HUES64 (cell line): Measurements from ENCODE around the gene FOXO1.

Source experiments
- H3K27ac ChIP-seq: 2 replicates; pipeline ENCODE4 v1.7.0; 2013; ENCODE audit warnings: low read depth, low read length, inconsistent platforms
- H3K27me3 ChIP-seq: 2 replicates; pipeline ENCODE4 v1.6.1; 2013; ENCODE audit warnings: mild to moderate bottlenecking, low read length; ENCODE audit not compliant: insufficient read depth
- H3K36me3 ChIP-seq: 2 replicates; pipeline ENCODE4 v1.6.1; 2013; ENCODE audit warnings: mild to moderate bottlenecking, low read length; ENCODE audit not compliant: insufficient read depth
- H3K4me1 ChIP-seq: 2 replicates; pipeline ENCODE4 v1.6.1; 2013; ENCODE audit warnings: mild to moderate bottlenecking, low read length, moderate library complexity; ENCODE audit not compliant: insufficient read depth
- H3K4me3 ChIP-seq: 2 replicates; pipeline ENCODE4 v1.5.1; 2013; ENCODE audit warnings: mild to moderate bottlenecking, low read length, moderate library complexity
- H3K9ac ChIP-seq: 2 replicates; pipeline ENCODE4 v1.6.1; 2013; ENCODE audit warnings: mild to moderate bottlenecking, low read depth, low read length
- H3K9me3 ChIP-seq: 2 replicates; pipeline ENCODE4 v1.6.1; 2013; ENCODE audit warnings: low read depth, low read length; ENCODE audit not compliant: insufficient read depth
- WGBS: fragments of 150-250, 120-280 bp; methylation state at CpG from one replicate; pipeline ENCODE4 v1.1.7; 2013; ENCODE audit warnings: missing lambda C conversion rate; 5-methylcytosine and 5-hydroxymethylcytosine counted together

FOXO1 gene

GRCh38 chr13:40653527-40654318, 12.7 kb downstream of the FOXO1 start:
- 62% methylated on average over 3 of the region's 3 CpGs for WGBS
- Histone ChIP-seq H3K9me3 (no peaks in the 10 kb centered on the region), H3K4me1 (peaks cover 45% of the 10 kb centered on the region), H3K36me3 (no peaks in the 10 kb centered on the region), H3K4me3 (no peak overlapping the region; the same call in 1 of the 2 replicates), H3K9ac (no peak overlapping the region), H3K27ac (peak overlapping the region; percentile 81), H3K27me3 (no peaks in the 10 kb centered on the region)

- no peaks in the 10 kb centered on the region for H3K9me3 ChIP-seq
- 40% methylated on average over 2 of the region's 2 CpGs for whole genome bisulfite sequencing
- H3K36me3 ChIP-seq: no peaks in the 10 kb centered on the region
- H3K4me1 ChIP-seq: peaks cover 57% of the 10 kb centered on the region
- H3K27me3 ChIP-seq: no peaks in the 10 kb centered on the region
- H3K27ac ChIP-seq: peak overlapping the region; percentile 81
- peak overlapping the region; percentile 43; the same call in 1 of the 2 replicates for H3K9ac ChIP-seq
- peak overlapping the region; percentile 4; the same call in 1 of the 2 replicates for H3K4me3 ChIP-seq
These were observed 13.9 kb downstream of the FOXO1 start for GRCh38 chr13:40652588-40652940.

DNA sequence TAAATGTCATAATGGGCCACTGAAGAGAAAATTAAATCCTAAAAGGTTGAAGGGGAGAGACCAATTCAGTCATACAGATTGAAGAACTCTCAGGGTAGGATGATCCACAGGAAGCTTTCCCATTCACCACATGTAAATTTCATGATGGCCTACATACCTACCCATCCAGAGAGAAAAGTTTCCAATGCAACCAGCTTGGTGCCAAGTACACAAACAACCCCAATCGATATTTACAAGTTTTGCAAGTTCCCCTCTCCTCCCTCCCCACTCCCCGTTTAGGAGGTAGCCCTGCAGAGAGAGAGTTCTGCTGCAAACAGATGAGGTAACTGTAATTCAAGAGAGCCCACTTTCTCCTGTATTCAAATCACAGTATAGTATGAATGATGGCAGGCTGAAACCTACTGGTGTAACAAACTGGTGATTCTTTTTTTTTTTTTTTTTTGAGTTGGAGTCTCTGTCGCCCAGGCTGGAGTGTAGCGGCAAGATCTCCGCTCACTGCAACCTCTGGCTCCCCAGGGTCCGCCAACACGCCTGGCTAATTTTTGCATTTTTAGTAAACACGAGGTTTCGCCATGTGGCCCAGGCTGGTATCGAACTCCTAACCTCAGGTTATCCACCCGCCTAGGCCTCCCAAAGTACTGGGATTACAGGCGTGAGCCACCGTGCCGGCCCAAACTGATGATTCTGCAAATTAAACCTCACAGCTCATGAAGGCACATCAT, 14.4 kb downstream of the FOXO1 start:
- Histone ChIP-seq H3K9me3 (no peaks in the 10 kb centered on the region), H3K27me3 (no peaks in the 10 kb centered on the region), H3K4me3 (peak overlapping the region; percentile 4; the same call in 1 of the 2 replicates), H3K9ac (peak overlapping the region; percentile 43; the same call in 1 of the 2 replicates), H3K4me1 (peaks cover 59% of the 10 kb centered on the region), H3K27ac (peak overlapping the region; percentile 81), H3K36me3 (no peaks in the 10 kb centered on the region)
- WGBS: 36% methylated on average over 14 of the region's 14 CpGs

GRCh38 chr13:40648841-40649240, 17.6 kb downstream of the FOXO1 start:
- Histone ChIP-seq H3K9ac (no peak overlapping the region), H3K27me3 (no peaks in the 10 kb centered on the region), H3K4me1 (peaks cover 77% of the 10 kb centered on the region), H3K9me3 (no peaks in the 10 kb centered on the region), H3K27ac (peak overlapping the region; percentile 40), H3K4me3 (no peak overlapping the region), H3K36me3 (no peaks in the 10 kb centered on the region)
- 24% methylated on average over 3 of the region's 3 CpGs for WGBS

GRCh38 chr13:40648040-40648439, 18.4 kb downstream of the FOXO1 start:
- Histone ChIP-seq H3K9ac (no peak overlapping the region), H3K9me3 (no peaks in the 10 kb centered on the region), H3K27ac (no peak overlapping the region), H3K4me1 (peaks cover 70% of the 10 kb centered on the region), H3K27me3 (no peaks in the 10 kb centered on the region), H3K36me3 (no peaks in the 10 kb centered on the region), H3K4me3 (no peak overlapping the region)
- 91% methylated on average over 2 of the region's 2 CpGs for WGBS

- Histone ChIP-seq H3K4me3 (no peak overlapping the region), H3K27ac (0 out of 2 replicates have a peak overlapping the region, but pooled peaks have one; percentile 27), H3K9me3 (no peaks in the 10 kb centered on the region), H3K27me3 (no peaks in the 10 kb centered on the region), H3K4me1 (peaks cover 58% of the 10 kb centered on the region), H3K9ac (no peak overlapping the region), H3K36me3 (no peaks in the 10 kb centered on the region)
- WGBS: 89% methylated on average over 3 of the region's 3 CpGs
These were observed 21.4 kb downstream of the FOXO1 start for GRCh38 chr13:40644838-40645604.

DNA sequence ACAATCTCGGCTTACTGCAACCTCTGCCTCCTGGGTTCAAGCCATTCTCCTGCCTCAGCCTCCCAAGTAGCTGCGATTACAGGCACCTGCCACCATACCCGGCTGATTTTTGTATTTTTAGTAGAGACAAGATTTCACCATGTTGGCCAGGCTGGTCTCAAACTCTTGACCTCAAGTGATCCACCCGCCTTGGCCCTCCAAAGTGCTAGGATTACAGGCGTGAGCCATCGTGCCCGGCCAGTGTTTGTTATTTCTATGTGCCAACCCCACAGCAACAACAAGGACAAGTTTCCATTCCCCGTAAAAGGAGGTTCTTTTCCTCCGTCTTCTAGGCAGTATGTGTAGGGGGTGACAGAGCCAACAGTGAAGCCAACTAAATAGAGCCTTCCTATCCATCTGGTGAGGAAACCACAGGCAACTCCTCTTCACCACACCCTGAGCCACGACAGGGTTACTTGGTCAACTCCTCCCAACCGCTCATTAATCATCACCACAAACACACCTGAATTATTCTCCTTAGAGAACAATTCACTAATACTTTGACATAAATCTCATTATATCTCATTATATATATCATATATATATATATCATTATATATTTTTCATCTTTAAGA, 25.5 kb downstream of the FOXO1 start:
- no peaks in the 10 kb centered on the region for H3K9me3 ChIP-seq
- no peak overlapping the region for H3K4me3 ChIP-seq
- no peaks in the 10 kb centered on the region for H3K36me3 ChIP-seq
- H3K9ac ChIP-seq: no peak overlapping the region
- peaks cover 43% of the 10 kb centered on the region for H3K4me1 ChIP-seq
- no peak overlapping the region for H3K27ac ChIP-seq
- no peaks in the 10 kb centered on the region for H3K27me3 ChIP-seq
- 93% methylated on average over 9 of the region's 11 CpGs for WGBS

DNA sequence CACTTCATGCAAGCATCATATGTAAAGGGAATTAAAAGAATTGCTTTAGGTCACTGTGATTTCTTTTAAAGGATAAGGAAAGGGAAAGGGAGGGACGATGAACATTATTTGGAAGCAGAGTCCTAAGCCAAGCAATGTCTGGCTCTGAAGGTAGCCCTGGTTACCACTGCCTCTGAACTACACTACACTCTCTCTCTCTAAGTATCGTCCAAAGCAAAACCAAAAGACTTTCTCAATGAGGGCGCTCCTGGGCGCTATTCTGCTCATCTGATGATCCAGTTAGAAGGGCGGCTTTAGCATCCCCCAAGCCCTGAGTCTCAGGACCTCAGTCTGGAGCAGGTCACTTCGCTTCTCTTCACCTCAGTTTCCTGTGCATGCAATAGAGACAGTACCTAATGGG, 26.2 kb downstream of the FOXO1 start:
- WGBS: 89% methylated on average over 6 of the region's 6 CpGs
- Histone ChIP-seq H3K9ac (no peak overlapping the region), H3K36me3 (no peaks in the 10 kb centered on the region), H3K4me3 (no peak overlapping the region), H3K4me1 (peaks cover 37% of the 10 kb centered on the region), H3K27me3 (no peaks in the 10 kb centered on the region), H3K9me3 (no peaks in the 10 kb centered on the region), H3K27ac (no peak overlapping the region; the same call in 1 of the 2 replicates)

DNA sequence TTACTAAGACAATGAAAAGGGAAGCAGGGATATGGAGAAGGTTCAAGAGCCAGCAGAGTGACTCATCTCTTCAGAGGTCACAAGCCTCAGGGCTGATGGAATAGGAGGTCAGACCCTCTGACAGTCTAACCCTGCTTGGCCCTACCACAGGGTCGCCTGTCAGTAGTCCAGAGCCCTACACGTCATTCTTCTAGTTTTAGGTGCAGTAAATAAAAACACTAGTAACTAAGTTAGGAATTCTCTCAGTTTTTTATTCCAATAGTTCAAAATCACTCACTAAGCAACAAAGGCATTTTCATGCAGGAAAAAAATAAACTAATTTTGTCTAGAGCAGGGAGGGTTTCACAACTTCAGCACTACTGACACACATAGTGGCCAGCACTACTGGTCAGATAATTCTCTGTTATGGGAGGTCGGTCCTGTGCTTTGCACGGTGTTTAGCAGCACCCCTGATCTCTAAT, 27.2 kb downstream of the FOXO1 start:
- Histone ChIP-seq H3K9ac (no peak overlapping the region), H3K36me3 (no peaks in the 10 kb centered on the region), H3K4me3 (no peak overlapping the region), H3K9me3 (no peaks in the 10 kb centered on the region), H3K27me3 (no peaks in the 10 kb centered on the region), H3K4me1 (peaks cover 28% of the 10 kb centered on the region), H3K27ac (no peak overlapping the region)
- WGBS: 83% methylated on average over 4 of the region's 4 CpGs

GRCh38 chr13:40637643-40638042, 28.8 kb downstream of the FOXO1 start:
- Histone ChIP-seq H3K9ac (no peak overlapping the region), H3K4me3 (no peak overlapping the region), H3K9me3 (no peaks in the 10 kb centered on the region), H3K4me1 (peaks cover 23% of the 10 kb centered on the region), H3K36me3 (no peaks in the 10 kb centered on the region), H3K27me3 (no peaks in the 10 kb centered on the region), H3K27ac (no peak overlapping the region)
- WGBS: 84% methylated on average over 4 of the region's 5 CpGs
